Progenitor cell of endocrine pancreas (in vitro differentiated cells): ENCODE measurements around the gene FMN2. TPM values are rescaled to one million over a fixed set of nuclear protein-coding genes. Genes with fewer than 3 reads are reported as not detected.
"Not testable (repeated sequence)": the region's sequence is repeated elsewhere in the genome, so short reads cannot be mapped to it uniquely, and the experiment has no call there.

Source experiments
- DNase-seq: peaks from one replicate; pipeline ENCODE4 v3.0.0; 2021; ENCODE audit warnings: low spot score; ENCODE audit not compliant: unreplicated experiment
- H3K27ac Mint-ChIP-seq: 2 replicates; pipeline ENCODE4 v1.8.0; 2021; ENCODE audit warnings: mild to moderate bottlenecking, moderate library complexity, mixed read lengths
- H3K27me3 Mint-ChIP-seq: 2 replicates; pipeline ENCODE4 v1.8.0; 2021; ENCODE audit warnings: mixed read lengths
- H3K36me3 Mint-ChIP-seq: 2 replicates; pipeline ENCODE4 v1.8.0; 2022; ENCODE audit warnings: mixed read lengths; ENCODE audit not compliant: insufficient read depth
- H3K4me1 Mint-ChIP-seq: 2 replicates; pipeline ENCODE4 v1.8.0; 2021; ENCODE audit warnings: low read depth, mixed read lengths
- H3K4me3 Mint-ChIP-seq: 2 replicates; pipeline ENCODE4 v1.8.0; 2021; ENCODE audit warnings: low read depth, mild to moderate bottlenecking, moderate library complexity, mixed read lengths
- H3K9me3 Mint-ChIP-seq: 2 replicates; pipeline ENCODE4 v1.8.0; 2021; ENCODE audit warnings: low read depth, mixed read lengths
- CTCF ChIP-seq: fragments of 200-600 bp; sonication (generic); IDR thresholded peaks from one replicate; pipeline ENCODE4 v1.5.0; 2021; ENCODE audit warnings: antibody characterized with exemption, mild to moderate bottlenecking; ENCODE audit not compliant: unreplicated experiment
- total RNA-seq: library from RNA; stranded (reverse); gene quantifications from 2 replicates; pipeline ENCODE4 v1.2.1, GENCODE V29; 2021

FMN2 gene
- total RNA-seq, 1 donor from 2014 or later = 3.2 TPM

- no peak overlapping the region for H3K27ac Mint-ChIP-seq
- peaks cover 2% of the 10 kb centered on the region for H3K36me3 Mint-ChIP-seq
- H3K4me1 Mint-ChIP-seq = no peaks in the 10 kb centered on the region
- H3K9me3 Mint-ChIP-seq = peaks cover 16% of the 10 kb centered on the region
- peak; percentile 12 for TF ChIP-seq CTCF
- no peak for DNase-seq
- H3K4me3 Mint-ChIP-seq = no peak overlapping the region
- H3K27me3 Mint-ChIP-seq = no peaks in the 10 kb centered on the region
Observed at GRCh38 chr1:240254778-240255291, 163.2 kb downstream of the FMN2 start.

GRCh38 chr1:240255922-240256321 is 164.2 kb downstream of the FMN2 start:
- DNase-seq = no peak
- no peak for TF ChIP-seq CTCF
- Mint-ChIP-seq H3K4me1 (no peaks in the 10 kb centered on the region), H3K9me3 (peaks cover 14% of the 10 kb centered on the region), H3K36me3 (no peaks in the 10 kb centered on the region), H3K27me3 (no peaks in the 10 kb centered on the region), H3K4me3 (no peak overlapping the region), H3K27ac (no peak overlapping the region)

GRCh38 chr1:240256836-240257503 is 165.3 kb downstream of the FMN2 start:
- H3K27ac Mint-ChIP-seq = no peak overlapping the region

GRCh38 chr1:240258910-240259309 is 167.2 kb downstream of the FMN2 start:
- DNase-seq = no peak
- no peak for TF ChIP-seq CTCF
- Mint-ChIP-seq H3K4me1 (no peaks in the 10 kb centered on the region), H3K4me3 (no peak overlapping the region), H3K9me3 (peaks cover 8% of the 10 kb centered on the region), H3K36me3 (no peaks in the 10 kb centered on the region), H3K27ac (no peak overlapping the region), H3K27me3 (no peaks in the 10 kb centered on the region)

More at GRCh38 chr1:240256836-240257503, 165.3 kb downstream of the FMN2 start:
- Mint-ChIP-seq H3K4me1 (no peaks in the 10 kb centered on the region), H3K4me3 (no peak overlapping the region), H3K36me3 (no peaks in the 10 kb centered on the region), H3K9me3 (peaks cover 12% of the 10 kb centered on the region), H3K27me3 (no peaks in the 10 kb centered on the region)
- no peak for DNase-seq
- TF ChIP-seq CTCF = no peak

GRCh38 chr1:240264494-240264893 is 172.8 kb downstream of the FMN2 start:
- not testable (repeated sequence) for H3K27ac Mint-ChIP-seq, H3K27me3 Mint-ChIP-seq, H3K4me1 Mint-ChIP-seq, H3K36me3 Mint-ChIP-seq, DNase-seq, H3K4me3 Mint-ChIP-seq
- peaks cover 14% of the 10 kb centered on the region for H3K9me3 Mint-ChIP-seq

- H3K4me3 Mint-ChIP-seq = no peak overlapping the region
- no peaks in the 10 kb centered on the region for H3K4me1 Mint-ChIP-seq
- H3K27ac Mint-ChIP-seq = no peak overlapping the region
- H3K9me3 Mint-ChIP-seq = peaks cover 11% of the 10 kb centered on the region
- H3K36me3 Mint-ChIP-seq = no peaks in the 10 kb centered on the region
- DNase-seq = no peak
- no peak for TF ChIP-seq CTCF
- peaks cover 15% of the 10 kb centered on the region for H3K27me3 Mint-ChIP-seq
Observed at GRCh38 chr1:240271081-240271480, 179.4 kb downstream of the FMN2 start.
